ENCODE results near the gene TP53INP2.
"Not testable (repeated sequence)": the region's sequence is repeated elsewhere in the genome, so short reads cannot be mapped to it uniquely, and the experiment has no call there.

Gene TP53INP2

DNA sequence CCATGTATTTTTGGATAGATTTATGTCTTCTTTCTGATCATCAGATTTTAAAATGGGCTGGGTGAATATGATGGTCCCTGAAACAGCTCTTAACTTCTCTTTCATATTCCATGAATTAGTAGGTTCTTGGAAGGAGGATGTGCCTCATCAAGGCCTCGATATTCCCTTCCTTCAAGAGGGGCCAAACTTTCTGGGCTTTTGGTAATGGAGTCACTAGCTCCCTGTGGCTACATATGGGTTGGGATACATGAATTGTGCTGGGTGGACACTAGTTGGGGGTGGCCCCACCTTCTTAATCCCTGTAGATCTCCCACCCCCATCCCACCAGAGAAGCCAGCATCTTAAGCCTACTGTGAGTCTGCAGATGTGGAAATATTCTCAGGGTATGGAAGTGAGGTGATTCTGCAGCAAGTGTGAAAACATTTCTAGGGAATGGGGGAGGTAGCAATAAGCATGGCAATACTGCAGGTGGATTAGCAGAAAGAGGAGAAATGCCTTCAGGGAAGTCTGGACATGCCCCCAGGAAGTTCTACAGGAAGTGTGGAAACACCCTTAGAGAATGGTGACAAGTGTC lies 2.2 kb downstream of the TP53INP2 start:
- DNase-seq = no peak

GRCh38 chr20:34706912-34707784 lies 3.0 kb downstream of the TP53INP2 start:
- no peak for DNase-seq

DNA sequence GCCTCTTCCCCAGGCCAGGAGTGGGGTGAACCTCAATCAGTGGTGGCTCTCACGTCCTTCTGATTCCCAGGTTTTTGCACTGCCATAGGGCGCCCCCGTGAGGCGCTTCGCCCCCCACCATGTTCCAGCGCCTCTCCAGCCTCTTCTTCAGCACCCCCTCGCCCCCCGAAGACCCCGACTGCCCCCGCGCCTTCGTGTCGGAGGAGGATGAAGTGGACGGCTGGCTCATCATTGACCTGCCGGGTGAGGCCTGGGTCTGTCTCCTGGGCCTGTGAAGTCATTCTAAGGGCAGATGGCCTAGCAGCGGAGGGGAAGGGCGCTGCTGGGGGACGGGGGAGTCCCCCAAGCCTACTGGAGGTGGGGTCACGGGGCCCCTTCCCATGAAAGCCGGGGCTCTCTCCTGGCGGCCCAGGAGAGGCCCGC lies 4.5 kb downstream of the TP53INP2 start:
- DNase-seq = peak; percentile 58

DNA sequence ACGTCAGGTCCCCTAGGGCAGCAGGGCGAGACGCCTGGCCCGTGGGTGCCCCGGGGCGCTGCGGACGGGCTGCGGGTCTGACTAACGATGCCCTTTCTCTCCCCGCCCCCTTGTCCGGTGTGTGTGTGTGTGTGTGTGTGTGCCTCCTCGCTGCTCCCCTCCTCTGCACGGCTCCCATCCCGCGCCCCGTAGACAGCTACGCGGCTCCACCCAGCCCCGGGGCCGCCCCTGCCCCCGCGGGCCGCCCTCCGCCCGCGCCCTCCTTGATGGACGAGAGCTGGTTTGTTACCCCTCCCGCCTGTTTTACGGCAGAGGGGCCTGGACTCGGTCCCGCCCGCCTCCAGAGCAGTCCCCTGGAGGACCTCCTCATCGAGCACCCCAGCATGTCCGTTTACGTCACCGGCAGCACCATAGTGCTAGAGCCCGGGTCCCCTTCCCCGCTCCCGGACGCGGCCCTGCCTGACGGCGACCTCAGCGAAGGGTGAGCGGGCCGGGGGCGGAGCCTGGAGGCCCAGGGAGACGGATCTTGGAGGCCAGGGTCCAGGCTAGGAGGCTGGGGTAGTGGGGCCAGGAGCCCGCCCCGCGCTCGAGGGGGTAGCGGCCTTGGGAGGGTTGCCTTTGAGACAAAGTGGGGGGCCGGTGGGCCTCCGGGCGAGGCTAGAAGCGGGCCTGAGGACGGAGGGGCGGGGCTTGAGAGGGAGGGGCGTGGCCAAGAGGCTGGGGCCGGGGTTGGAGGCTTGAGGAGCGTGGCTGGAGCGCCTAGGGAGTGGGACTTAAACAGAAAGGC lies 5.1 kb downstream of the TP53INP2 start:
- DNase-seq = peak; percentile 79

GRCh38 chr20:34709831-34710567 lies 5.9 kb downstream of the TP53INP2 start:
- no peak for DNase-seq

DNA sequence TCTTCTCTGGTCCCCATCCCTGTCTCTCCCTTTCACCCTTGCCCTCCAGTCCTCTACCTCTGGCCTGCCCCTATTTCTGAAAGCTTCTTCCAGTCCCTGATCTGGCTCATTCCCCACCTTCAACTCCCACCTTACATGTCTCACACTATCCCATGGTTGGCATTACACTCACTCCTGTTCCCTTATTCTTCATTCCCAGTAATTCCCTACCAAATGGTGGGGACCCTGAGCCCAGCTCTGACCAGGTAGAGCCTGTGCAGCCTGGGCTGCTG lies 6.4 kb downstream of the TP53INP2 start:
- DNase-seq = no peak

DNA sequence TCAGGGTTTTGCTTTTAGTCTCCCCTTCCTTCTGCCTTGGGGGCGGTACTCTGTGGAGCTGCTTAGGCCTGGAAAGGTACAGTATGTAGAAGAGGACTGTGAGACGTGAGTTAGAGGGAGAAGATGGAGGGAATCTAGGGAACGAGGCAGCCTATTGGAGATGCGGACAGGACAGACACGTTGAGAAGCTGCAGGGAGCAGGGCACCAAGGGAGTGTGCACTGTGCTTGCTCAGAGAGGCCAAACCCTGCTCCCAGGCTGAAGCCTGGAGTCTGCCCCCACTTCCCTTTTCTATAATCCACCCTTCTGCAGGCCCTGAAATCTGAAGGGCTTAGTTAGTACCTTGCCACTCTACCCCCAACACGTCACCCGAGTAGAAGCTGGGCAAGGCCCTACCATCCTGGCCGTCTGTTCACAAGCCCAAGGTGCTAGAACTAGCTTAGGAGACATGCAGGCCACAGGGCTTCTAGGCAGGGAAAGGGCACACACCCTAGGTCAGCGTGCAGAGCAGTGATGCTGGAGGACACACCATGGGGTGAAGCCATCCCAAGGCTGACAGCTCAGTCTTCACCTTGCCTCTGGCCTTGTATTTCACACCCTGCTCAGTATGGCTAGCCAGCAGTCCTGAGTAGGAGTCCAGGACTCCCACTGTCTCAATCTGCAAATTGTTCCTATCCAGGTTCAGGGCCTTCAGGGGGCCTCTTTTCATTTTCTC lies 6.9 kb downstream of the TP53INP2 start:
- DNase-seq = no peak

GRCh38 chr20:34711813-34712430 lies 7.8 kb downstream of the TP53INP2 start:
- no peak for DNase-seq

DNA sequence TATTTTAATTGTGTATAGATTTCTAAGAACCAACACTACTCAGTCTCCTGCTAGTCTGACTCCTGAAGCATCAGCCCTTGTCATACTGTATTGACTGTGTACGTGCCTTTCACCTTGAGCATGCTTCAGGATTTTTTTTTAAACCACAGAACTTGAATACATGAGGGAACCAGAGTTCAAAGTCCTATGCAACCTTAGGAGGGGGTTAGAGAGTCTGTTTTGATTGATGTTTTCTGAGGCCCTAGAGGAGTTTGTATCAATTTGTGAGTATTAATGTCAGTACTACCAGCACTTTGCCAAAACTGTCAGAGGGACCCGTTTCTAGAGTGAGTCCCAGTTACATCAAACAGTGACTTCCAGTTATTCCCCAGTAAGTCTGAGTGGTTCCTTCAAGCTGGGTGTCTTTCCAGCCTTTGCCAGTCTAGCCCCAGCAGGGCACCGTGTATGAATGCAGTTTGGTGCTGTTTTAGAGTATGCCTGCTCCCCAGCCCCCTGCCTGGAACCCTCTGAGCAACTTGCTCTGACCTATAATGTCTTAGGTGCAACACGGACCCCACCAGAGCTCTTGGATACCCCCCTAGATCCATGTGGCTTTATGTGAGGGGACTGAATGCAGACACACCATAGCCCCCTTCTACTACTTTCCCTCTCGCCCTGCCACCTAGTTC lies 8.5 kb downstream of the TP53INP2 start:
- no peak for DNase-seq

DNA sequence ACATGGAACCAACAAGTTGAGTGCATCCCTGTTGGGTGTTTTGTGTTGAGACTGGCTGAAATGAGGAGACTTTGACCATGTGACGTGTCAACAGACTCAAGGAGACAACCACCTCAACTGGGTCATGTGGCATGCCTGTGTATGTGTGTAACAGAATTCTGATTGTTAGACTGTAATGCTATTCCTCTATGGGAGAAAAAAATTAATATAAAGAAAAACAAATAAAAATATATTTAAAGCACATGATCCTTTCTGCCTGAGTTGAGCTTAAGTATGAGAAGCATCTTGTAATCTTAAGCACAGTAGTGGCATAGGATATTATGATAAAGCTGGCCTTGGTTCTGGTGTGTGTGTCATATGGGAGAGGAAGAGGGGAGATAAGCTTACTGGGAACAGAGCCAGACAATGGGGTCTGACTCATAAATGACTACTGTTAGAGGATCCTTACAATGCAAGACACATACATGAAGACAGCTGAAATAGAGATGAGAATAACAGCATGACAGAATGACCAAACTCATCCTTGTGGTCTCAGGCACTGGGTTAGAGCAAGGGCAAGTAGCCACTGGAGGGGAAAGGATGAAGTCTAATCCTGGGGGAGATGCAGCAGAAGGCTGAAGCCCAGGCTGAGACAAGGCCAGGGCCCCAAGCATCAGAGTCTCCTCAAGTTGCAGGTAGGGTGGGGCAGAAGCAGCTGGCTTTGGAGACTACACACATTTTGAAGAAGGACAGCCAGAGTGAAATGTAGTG lies 9.2 kb downstream of the TP53INP2 start:
- DNase-seq = no peak

DNA sequence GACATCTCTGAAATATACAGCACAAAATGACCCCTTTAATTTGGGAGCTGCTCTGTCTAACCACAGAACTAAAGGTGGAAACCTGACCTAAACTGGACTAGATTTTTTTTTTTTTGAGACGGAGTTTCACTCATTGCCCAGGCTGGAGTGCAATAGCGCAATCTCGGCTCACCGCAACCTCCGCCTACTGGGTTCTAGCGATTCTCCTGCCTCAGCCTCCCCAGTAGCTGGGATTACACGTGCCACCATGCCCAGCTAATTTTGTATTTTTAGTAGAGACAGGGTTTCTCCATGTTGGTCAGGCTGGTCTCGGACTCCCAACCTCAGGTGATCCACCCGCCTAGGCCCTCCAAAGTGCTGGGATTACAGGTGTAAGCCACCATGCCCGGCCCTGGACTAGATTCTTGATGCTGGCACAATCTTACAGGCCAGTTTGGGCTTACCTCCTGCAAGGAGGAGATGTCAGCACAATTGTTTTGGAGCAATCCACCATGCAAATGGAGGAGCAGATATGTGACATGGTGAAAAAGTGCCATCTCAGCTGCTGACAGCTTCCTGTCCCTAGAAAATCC lies 9.9 kb downstream of the TP53INP2 start:
- not testable (repeated sequence) for DNase-seq

DNA sequence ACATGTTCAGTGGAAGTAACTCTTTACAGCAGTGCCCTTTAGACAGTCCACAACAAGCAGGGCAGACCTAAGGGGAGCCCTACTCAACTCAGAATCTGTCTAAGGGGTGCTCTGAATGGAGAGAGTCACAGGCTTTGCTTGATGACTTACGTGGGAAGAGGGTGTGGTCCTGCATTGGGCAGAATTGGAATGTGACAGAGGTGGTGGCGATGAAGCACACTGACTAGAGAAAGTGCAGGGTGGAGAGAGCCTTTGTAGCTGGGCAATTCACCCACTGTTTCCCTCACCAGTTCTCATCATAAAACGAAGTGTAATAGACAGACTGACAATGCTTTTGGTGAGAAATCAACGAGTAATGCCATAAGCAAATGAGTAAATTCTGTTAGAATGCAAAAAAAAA lies 11.2 kb downstream of the TP53INP2 start:
- no peak for DNase-seq

DNA sequence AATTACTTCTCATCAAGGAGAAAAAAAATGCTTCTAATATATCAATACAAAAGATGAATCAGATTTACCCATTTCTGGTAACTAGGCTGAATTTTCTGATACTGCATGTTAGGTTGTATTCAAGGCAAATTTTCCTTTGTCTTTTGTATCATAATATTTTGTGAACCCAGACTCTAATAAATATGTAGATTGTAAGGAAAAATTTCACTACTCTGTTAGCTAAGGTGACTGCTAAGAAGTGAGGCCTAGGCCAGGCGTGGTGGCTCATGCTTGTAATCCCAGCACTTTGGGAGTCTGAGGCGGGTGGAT lies 12.7 kb downstream of the TP53INP2 start:
- no peak for DNase-seq

DNA sequence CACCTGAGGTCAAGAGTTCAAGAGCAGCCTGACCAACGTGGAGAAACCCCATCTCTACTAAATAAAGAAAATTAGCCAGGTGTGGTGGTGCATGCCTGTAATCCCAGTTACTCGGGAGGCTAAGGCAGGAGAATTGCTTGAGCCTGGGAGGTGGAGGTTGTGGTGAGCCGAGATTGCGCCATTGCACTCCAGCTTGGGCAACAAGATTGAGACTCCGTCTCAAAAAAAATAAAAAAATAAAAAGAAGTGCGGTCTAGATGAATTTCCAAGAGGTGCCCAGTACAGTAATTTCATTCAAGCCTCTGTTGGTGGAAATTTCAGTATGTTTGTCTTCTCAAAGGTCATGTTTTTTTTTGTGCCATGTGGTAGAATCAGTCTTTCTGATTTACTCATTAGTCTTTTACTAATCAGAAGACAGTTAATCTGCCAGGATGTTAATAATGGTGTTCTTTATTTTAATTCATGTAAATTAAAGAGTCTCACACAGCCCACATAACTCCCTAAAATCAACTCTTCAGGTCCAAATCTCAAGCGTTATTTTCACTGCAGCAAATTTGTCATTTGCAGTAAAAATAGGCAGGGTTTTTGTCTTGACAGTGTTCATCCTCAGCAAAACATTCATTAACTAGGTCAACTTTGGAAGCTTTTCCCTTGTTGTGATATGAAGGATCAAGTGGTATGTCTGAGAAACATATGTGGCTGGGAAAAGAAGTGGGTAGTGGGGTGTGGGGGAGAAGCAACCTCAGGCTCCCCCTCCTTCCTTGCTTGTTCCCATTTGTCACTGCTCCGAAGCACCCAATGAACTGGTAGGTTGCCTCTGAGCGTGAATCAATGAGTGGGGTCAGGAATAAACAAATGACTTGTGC lies 13.3 kb downstream of the TP53INP2 start:
- no peak for DNase-seq

DNA sequence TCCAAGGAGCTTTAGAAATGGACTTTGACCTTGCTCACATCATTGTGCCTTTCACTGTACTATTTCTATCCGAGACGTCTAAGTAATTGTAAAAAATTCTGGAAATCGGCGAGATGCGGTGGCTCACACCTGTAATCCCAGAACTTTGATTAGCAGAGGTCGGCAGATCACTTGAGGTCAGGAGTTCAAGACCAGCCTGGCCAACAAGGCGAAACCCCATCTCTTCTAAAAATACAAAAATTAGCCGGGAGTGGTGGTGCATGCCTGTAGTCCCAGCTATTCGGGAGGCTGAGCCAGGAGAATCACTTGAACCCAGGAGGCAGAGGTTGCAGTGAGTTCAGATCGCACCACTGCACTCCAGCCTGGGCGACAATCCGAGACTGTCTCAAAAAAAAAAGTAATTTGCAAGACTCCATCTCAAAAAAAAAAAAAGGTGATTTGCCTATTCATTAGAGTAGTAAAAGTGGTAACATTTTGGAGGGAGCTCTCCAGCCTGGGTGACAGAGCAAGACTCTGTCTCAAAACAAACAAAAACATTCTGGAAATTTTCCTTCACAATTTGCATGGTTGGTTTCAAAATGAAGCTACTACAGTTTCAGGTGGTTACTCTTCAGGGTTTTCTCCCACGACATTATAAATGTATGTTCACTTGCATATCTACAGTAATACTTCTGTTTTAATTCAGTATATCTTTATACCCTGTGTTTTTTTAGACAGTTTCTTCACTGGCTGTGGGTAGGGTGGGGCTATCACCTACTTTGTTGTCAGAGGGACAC lies 15.3 kb downstream of the TP53INP2 start:
- not testable (repeated sequence) for DNase-seq

DNA sequence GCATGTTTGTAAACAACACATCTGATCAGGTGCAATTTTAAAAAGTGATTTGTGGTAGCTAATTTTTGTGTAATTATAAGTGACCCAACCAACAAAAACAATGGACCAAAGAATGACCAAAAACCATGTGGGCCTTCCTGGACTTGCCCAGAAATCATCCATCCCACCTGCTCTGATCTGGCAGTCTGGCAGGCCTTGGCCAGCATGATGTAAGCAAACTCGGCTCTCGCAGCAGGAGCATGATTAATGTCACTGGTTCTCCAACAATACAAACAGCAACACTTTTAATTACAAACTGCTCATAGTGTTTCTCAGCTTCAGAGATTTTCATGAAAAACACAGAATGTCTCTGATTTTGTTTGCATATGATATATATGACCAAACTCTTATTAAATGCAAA lies 16.1 kb downstream of the TP53INP2 start:
- no peak for DNase-seq

DNA sequence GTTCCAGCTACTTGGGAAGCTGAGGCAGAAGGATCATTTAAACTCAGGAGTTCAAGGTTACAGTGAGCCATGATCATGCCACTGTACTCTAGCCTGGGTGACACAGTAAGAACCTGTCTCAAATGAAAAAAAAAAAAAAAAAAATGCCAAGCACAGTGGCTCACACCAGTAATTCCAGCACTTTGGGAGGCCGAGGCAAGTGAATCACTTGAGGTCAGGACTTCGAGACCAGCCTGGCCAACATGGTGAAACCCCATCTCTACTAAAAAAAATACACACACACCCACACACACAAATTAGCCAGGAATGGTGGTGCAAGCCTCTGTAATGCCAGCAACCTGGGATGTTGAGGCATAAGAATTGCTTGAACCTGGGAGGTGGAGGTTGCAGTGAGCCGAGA lies 18.4 kb downstream of the TP53INP2 start:
- DNase-seq = not testable (repeated sequence)

DNA sequence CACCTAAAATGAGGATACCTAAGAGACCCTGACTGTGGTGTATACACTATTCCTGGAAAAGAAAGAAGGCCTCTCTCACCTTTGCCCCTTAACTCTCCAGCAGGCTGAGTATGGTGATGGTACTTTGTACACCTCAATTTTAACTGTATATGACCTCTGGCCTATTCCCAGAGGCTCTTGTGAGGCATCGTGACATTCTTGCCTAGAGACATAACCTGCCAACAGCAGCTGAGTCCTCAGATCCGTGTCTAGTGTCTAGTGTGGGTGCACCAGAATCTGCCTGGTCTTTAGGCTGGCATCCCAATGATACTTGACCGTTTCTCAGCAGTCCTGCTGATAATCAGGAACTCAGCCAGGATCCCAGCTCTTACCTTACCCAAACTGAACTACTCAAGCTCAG lies 20.0 kb downstream of the TP53INP2 start:
- no peak for DNase-seq

DNA sequence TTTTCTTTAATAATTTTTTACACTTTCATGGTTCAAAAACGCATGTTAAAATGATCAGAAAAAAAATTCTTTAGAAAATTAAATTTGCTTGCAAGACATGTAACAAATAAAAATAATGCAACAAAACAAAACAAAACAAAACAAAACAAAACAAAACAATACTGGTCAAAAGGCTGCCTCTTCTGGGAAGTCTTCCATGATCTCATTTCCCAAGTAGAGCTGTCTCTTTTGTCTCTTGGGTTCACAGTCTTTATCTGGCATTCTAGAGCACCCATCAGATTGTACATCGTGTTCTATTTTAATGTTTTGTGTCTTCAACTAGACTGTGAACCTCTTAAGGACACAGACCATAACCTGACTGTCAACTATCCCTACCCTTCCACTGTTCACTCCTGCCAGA lies 25.3 kb downstream of the TP53INP2 start:
- no peak for DNase-seq

All from activated naive CD4-positive, alpha-beta T cell treated with Interleukin-2 at 50 U/mL for 16 hours (primary cell).